SK-N-SH treated with all-trans-retinoic acid at 6 μM for 48 hours (cell line): ENCODE results near the gene TGFBR3.

Experiments used
- ARNTL ChIP-seq: fragments of 450-650 bp; formaldehyde crosslinking; IDR thresholded peaks from 2 replicates; pipeline ENCODE4 v1.5.0; 2020; ENCODE audit warnings: low read depth, mild to moderate bottlenecking, moderate library complexity, borderline replicate concordance
- BACH2 ChIP-seq: fragments of 250-450 bp; sonication (Bioruptor Pico); IDR thresholded peaks from 2 replicates; pipeline ENCODE4 v1.9.0; 2021; ENCODE audit warnings: mild to moderate bottlenecking, borderline replicate concordance
- ISL1 ChIP-seq: fragments of 250-450 bp; sonication (Bioruptor Pico); IDR thresholded peaks from 2 replicates; pipeline ENCODE4 v2.1.2; 2022; ENCODE audit warnings: mild to moderate bottlenecking, moderate library complexity
- OSR1 ChIP-seq: fragments of 250-450 bp; sonication (Bioruptor Pico); IDR thresholded peaks from 2 replicates; pipeline ENCODE4 v1.8.0; 2022; ENCODE audit warnings: moderate library complexity, mild to moderate bottlenecking, inconsistent platforms
- SNAI2 ChIP-seq: fragments of 250-450 bp; sonication (Bioruptor Pico); IDR thresholded peaks from 2 replicates; pipeline ENCODE4 v1.5.0; 2020; ENCODE audit warnings: mild to moderate bottlenecking, moderate library complexity
- TCF4 ChIP-seq: fragments of 250-450 bp; sonication (Bioruptor Pico); IDR thresholded peaks from 2 replicates; pipeline ENCODE4 v1.8.0; 2021; ENCODE audit warnings: mild to moderate bottlenecking, moderate library complexity, borderline replicate concordance
- ZFP3 ChIP-seq: fragments of 250-450 bp; sonication (Bioruptor Pico); IDR thresholded peaks from 2 replicates; pipeline ENCODE4 v1.5.0; 2020; ENCODE audit warnings: mild to moderate bottlenecking, moderate library complexity
- ZNF565 ChIP-seq: fragments of 450-650 bp; formaldehyde crosslinking; conservative IDR thresholded peaks from 2 replicates; pipeline ENCODE4 v1.5.0; 2020; ENCODE audit warnings: low read depth, mild to moderate bottlenecking, moderate library complexity
- ZNF70 ChIP-seq: fragments of 450-650 bp; formaldehyde crosslinking; IDR thresholded peaks from 2 replicates; pipeline ENCODE4 v1.5.0; 2020; ENCODE audit warnings: mild to moderate bottlenecking, moderate library complexity
- ZNF8 ChIP-seq: fragments of 450-650 bp; formaldehyde crosslinking; IDR thresholded peaks from 2 replicates; pipeline ENCODE4 v1.5.0; 2020; ENCODE audit warnings: mild to moderate bottlenecking, moderate library complexity
- TF ChIP-seq, protein P1 (sequence below): fragments of 250-450 bp; sonication (Bioruptor Pico); IDR thresholded peaks from 2 replicates; pipeline ENCODE4 v1.5.1; 2020; ENCODE audit warnings: low read depth, mild to moderate bottlenecking, moderate library complexity
- TF ChIP-seq, protein P2 (sequence below): fragments of 250-450 bp; sonication (Bioruptor Pico); IDR thresholded peaks from 2 replicates; pipeline ENCODE4 v1.8.0; 2020; ENCODE audit warnings: mild to moderate bottlenecking, moderate library complexity, borderline replicate concordance

DNA sequence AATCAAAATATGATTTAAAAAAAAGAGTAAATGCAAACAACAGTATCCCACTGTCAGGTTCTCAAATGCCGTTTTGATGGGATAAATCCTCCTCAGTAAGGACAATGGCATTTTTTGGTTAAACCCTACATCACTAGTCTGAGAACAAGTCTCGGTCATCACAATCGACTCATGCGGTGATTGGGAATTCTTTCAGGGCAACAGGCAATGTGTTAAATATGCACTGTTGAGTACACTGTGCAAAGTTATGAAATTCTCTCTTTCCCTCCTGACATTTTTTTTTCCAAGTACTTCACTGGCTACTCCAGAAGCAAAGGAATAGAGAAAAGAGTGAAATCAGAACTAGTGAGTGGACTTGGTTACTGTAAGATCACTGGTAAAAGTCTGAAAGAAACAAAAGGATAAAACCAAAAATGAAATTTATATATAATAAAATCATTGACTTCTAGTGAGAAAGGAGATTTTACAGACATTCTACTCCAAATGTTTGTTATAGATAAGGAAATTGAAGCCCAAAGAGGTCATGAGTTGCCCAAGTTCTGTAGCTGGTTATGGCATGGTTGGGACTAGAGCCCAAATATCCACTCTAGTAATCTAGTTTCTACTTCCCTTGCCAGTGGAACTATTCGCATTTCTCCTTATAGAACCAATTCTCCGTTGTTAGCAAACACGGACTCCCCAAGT, 111.3 kb downstream of the TGFBR3 start:
- TF ChIP-seq ARNTL (no peak), ZNF8 (CRISPR knock-in tag) (no peak), ZNF70 (CRISPR knock-in tag) (no peak), OSR1 (CRISPR knock-in tag) (no peak), SNAI2 (CRISPR knock-in tag) (no peak), ISL1 (CRISPR knock-in tag) (no peak), BACH2 (CRISPR knock-in tag) (no peak), TCF4 (CRISPR knock-in tag) (no peak), ZNF565 (CRISPR knock-in tag) (no peak), ZFP3 (CRISPR knock-in tag) (no peak)
- TF ChIP-seq, protein P1, sequence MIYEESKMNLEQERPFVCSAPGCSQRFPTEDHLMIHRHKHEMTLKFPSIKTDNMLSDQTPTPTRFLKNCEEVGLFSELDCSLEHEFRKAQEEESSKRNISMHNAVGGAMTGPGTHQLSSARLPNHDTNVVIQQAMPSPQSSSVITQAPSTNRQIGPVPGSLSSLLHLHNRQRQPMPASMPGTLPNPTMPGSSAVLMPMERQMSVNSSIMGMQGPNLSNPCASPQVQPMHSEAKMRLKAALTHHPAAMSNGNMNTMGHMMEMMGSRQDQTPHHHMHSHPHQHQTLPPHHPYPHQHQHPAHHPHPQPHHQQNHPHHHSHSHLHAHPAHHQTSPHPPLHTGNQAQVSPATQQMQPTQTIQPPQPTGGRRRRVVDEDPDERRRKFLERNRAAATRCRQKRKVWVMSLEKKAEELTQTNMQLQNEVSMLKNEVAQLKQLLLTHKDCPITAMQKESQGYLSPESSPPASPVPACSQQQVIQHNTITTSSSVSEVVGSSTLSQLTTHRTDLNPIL, result no peak
- TF ChIP-seq, protein P2, sequence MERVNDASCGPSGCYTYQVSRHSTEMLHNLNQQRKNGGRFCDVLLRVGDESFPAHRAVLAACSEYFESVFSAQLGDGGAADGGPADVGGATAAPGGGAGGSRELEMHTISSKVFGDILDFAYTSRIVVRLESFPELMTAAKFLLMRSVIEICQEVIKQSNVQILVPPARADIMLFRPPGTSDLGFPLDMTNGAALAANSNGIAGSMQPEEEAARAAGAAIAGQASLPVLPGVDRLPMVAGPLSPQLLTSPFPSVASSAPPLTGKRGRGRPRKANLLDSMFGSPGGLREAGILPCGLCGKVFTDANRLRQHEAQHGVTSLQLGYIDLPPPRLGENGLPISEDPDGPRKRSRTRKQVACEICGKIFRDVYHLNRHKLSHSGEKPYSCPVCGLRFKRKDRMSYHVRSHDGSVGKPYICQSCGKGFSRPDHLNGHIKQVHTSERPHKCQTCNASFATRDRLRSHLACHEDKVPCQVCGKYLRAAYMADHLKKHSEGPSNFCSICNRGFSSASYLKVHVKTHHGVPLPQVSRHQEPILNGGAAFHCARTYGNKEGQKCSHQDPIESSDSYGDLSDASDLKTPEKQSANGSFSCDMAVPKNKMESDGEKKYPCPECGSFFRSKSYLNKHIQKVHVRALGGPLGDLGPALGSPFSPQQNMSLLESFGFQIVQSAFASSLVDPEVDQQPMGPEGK (CRISPR knock-in tag), result no peak
